GM23338 (cell line): ENCODE data around the gene MCC. TPM values are rescaled to one million over a fixed set of nuclear protein-coding genes. Genes with fewer than 3 reads are reported as not detected.

Source experiments
- ATAC-seq: fragments of 200-7000 bp; cut with Tn5 transposase; 3 replicates; pipeline ENCODE4 v1.9.1; 2020
- DNase-seq: peaks from one replicate; pipeline ENCODE4 v3.0.0-alpha.2; 2015; ENCODE audit warnings: low spot score
- H2AFZ ChIP-seq: fragments of 200-600 bp; sonication (generic); 2 replicates; pipeline ENCODE4 v1.8.0; 2016; ENCODE audit warnings: antibody characterized with exemption, mild to moderate bottlenecking, moderate library complexity
- H3F3A ChIP-seq: fragments of 200-600 bp; sonication (generic); replicated peaks from 2 replicates; pipeline ENCODE4 v1.8.0; 2017; ENCODE audit warnings: antibody characterized with exemption, mixed run types, low read depth
- H3K27ac ChIP-seq: fragments of 200-600 bp; sonication (generic); 2 replicates; pipeline ENCODE4 v1.6.1; 2016; ENCODE audit warnings: low read depth
- H3K27me3 ChIP-seq: fragments of 200-600 bp; sonication (generic); 2 replicates; pipeline ENCODE4 v1.8.0; 2016; ENCODE audit warnings: mild to moderate bottlenecking, mixed run types, moderate library complexity; ENCODE audit not compliant: insufficient read depth
- H3K36me3 ChIP-seq: fragments of 200-600 bp; sonication (generic); 2 replicates; pipeline ENCODE4 v1.8.0; 2016; ENCODE audit warnings: mild to moderate bottlenecking; ENCODE audit not compliant: insufficient read depth
- H3K4me1 ChIP-seq: fragments of 200-600 bp; sonication (generic); 2 replicates; pipeline ENCODE4 v1.8.0; 2016; ENCODE audit warnings: mild to moderate bottlenecking, moderate library complexity; ENCODE audit not compliant: insufficient read depth
- H3K4me2 ChIP-seq: fragments of 200-600 bp; sonication (generic); 2 replicates; pipeline ENCODE4 v1.7.1; 2017; ENCODE audit warnings: mixed run types
- H3K4me3 ChIP-seq: fragments of 200-600 bp; sonication (generic); 2 replicates; pipeline ENCODE4 v1.6.1; 2016; ENCODE audit warnings: mixed run types
- H3K79me2 ChIP-seq: fragments of 200-600 bp; sonication (generic); replicated peaks from 2 replicates; pipeline ENCODE4 v1.8.0; 2017; ENCODE audit warnings: mild to moderate bottlenecking; ENCODE audit not compliant: insufficient read depth
- H3K9me2 ChIP-seq: fragments of 200-600 bp; sonication (generic); 2 replicates; pipeline ENCODE4 v1.8.0; 2017; ENCODE audit not compliant: insufficient read depth
- H4K20me1 ChIP-seq: fragments of 200-600 bp; sonication (generic); replicated peaks from 2 replicates; pipeline ENCODE4 v1.8.0; 2017; ENCODE audit warnings: mild to moderate bottlenecking; ENCODE audit not compliant: insufficient read depth
- H3K27ac Mint-ChIP-seq: 2 replicates; pipeline ENCODE4 v1.8.0; 2020; ENCODE audit warnings: inconsistent platforms, mild to moderate bottlenecking, moderate library complexity, mixed read lengths
- H3K27me3 Mint-ChIP-seq: 3 replicates; pipeline ENCODE4 v1.8.0; 2022; ENCODE audit warnings: low read depth, mild to moderate bottlenecking, moderate library complexity, mixed read lengths, inconsistent platforms; ENCODE audit not compliant: insufficient read depth, poor library complexity
- H3K36me3 Mint-ChIP-seq: 3 replicates; pipeline ENCODE4 v1.8.0; 2021; ENCODE audit warnings: low read depth, mild to moderate bottlenecking, inconsistent platforms, moderate library complexity, mixed read lengths
- H3K4me1 Mint-ChIP-seq: 3 replicates; pipeline ENCODE4 v1.8.0; 2020; ENCODE audit warnings: mild to moderate bottlenecking, inconsistent platforms, mixed read lengths
- H3K4me3 Mint-ChIP-seq: 3 replicates; pipeline ENCODE4 v1.8.0; 2021; ENCODE audit warnings: moderate library complexity, mild to moderate bottlenecking, inconsistent platforms, mixed read lengths
- H3K9me3 Mint-ChIP-seq: 3 replicates; pipeline ENCODE4 v1.8.0; 2020; ENCODE audit warnings: moderate library complexity, mild to moderate bottlenecking, inconsistent platforms, mixed read lengths
- CREB1 ChIP-seq: fragments of 250-450 bp; sonication (Bioruptor Pico); IDR thresholded peaks from 2 replicates; pipeline ENCODE4 v1.5.0; 2020; ENCODE audit warnings: low read depth, mild to moderate bottlenecking, moderate library complexity
- CTCF ChIP-seq, 2 experiments: fragments of 200-600 bp in 1 of 2; sonication (generic) in 1 of 2; conservative IDR thresholded peaks; 2 replicates each; pipeline versions ENCODE4 v1.5.1 to v1.6.1; 2016 to 2017; ENCODE audit warnings: antibody characterized with exemption in 2 of 2, low read depth in 2 of 2, mild to moderate bottlenecking in 2 of 2, moderate library complexity in 1 of 2
- ETS1 ChIP-seq: IDR thresholded peaks from 2 replicates; pipeline ENCODE4 v1.6.1; 2016; ENCODE audit warnings: antibody characterized with exemption
- EZH2 ChIP-seq: fragments of 200-600 bp; sonication (generic); IDR thresholded peaks from one replicate; pipeline ENCODE4 v1.8.0; 2017; ENCODE audit warnings: antibody characterized with exemption, mild to moderate bottlenecking, low read depth; ENCODE audit not compliant: unreplicated experiment
- EZH2phosphoT487 ChIP-seq: fragments of 200-600 bp; sonication (generic); IDR thresholded peaks from one replicate; pipeline ENCODE4 v1.8.1; 2018; ENCODE audit warnings: antibody characterized with exemption; ENCODE audit not compliant: unreplicated experiment
- JUNB ChIP-seq: IDR thresholded peaks from one replicate; pipeline ENCODE4 v1.6.1; 2016; ENCODE audit warnings: antibody characterized with exemption; ENCODE audit not compliant: unreplicated experiment
- NANOG ChIP-seq: IDR thresholded peaks from 2 replicates; pipeline ENCODE4 v1.6.1; 2016; ENCODE audit warnings: antibody characterized with exemption, borderline replicate concordance
- POLR2AphosphoS5 ChIP-seq: IDR thresholded peaks from 2 replicates; pipeline ENCODE4 v1.6.1; 2016; ENCODE audit warnings: antibody characterized with exemption, low read depth
- REST ChIP-seq: IDR thresholded peaks from one replicate; pipeline ENCODE4 v1.6.1; 2018; ENCODE audit warnings: antibody characterized with exemption; ENCODE audit not compliant: unreplicated experiment
- STAT1 ChIP-seq: IDR thresholded peaks from one replicate; pipeline ENCODE4 v1.6.1; 2016; ENCODE audit warnings: antibody characterized with exemption; ENCODE audit not compliant: unreplicated experiment
- ZNF114 ChIP-seq: fragments of 250-450 bp; sonication (Bioruptor Pico); IDR thresholded peaks from 2 replicates; pipeline ENCODE4 v1.5.0; 2020; ENCODE audit warnings: mild to moderate bottlenecking, moderate library complexity
- ZNF331 ChIP-seq: fragments of 250-450 bp; sonication (Bioruptor Pico); IDR thresholded peaks from 2 replicates; pipeline ENCODE4 v1.5.0; 2020; ENCODE audit warnings: low read depth, mild to moderate bottlenecking, moderate library complexity
- ZNF462 ChIP-seq: fragments of 250-450 bp; sonication (Bioruptor Pico); IDR thresholded peaks from 2 replicates; pipeline ENCODE4 v1.5.0; 2020; ENCODE audit warnings: mild to moderate bottlenecking, moderate library complexity
- polyA plus RNA-seq: library from polyadenylated mRNA; unstranded; fragments of >200 nt; fragmentation: Nextera tagmentation; extraction: Ambion mirVana; gene quantifications from 2 replicates; pipeline ENCODE4 v1.2.1, GENCODE V29; 2016
- total RNA-seq: library from RNA; depleted of rRNA; stranded (reverse); fragments of >200 nt; shearing (Covaris generic); gene quantifications from 2 replicates; pipeline ENCODE4 v1.2.3, GENCODE V29; 2014

MCC gene
- total and polyA plus RNA-seq, 2 experiments from 2014 or later, result 3.8 to 10.1 TPM

- TF ChIP-seq ZNF331 (CRISPR knock-in tag), result no peak
- TF ChIP-seq ZNF114 (CRISPR knock-in tag), result no peak
- TF ChIP-seq STAT1, result no peak
- no peak for TF ChIP-seq POLR2AphosphoS5
- no peak for TF ChIP-seq EZH2phosphoT487
- no peak for TF ChIP-seq CTCF (conservative IDR thresholded peaks at IDR 0.05; ENCODE audit: low read depth in 2 of 2)
- TF ChIP-seq REST, result no peak
- TF ChIP-seq NANOG, result no peak
- no peak for TF ChIP-seq ZNF462 (CRISPR knock-in tag)
- TF ChIP-seq JUNB, result no peak
- TF ChIP-seq CREB1 (CRISPR knock-in tag), result no peak
- no peak for TF ChIP-seq EZH2
- TF ChIP-seq ETS1, result no peak
- Mint-ChIP-seq H3K36me3 (peaks cover 4% of the 10 kb centered on the region; the same call in 1 of the 3 replicates), H3K9me3 (peaks cover 15% of the 10 kb centered on the region; the same call in 1 of the 3 replicates), H3K4me1 (no peaks in the 10 kb centered on the region), H3K27me3 (peaks cover 3% of the 10 kb centered on the region), H3K4me3 (no peak overlapping the region), H3K27ac (no peak overlapping the region)
- H3K9me2 ChIP-seq, result no peaks in the 10 kb centered on the region; the same call in 1 of the 2 replicates
- ATAC-seq (no peak), DNase-seq (no peak)
- H3K4me2 ChIP-seq, result no peak overlapping the region
- no peak overlapping the region for H3K27ac ChIP-seq
- H4K20me1 ChIP-seq, result no peaks in the 10 kb centered on the region; the same call in 1 of the 2 replicates
- H2AFZ ChIP-seq, result no peak overlapping the region
- H3K4me3 ChIP-seq, result no peak overlapping the region
- H3K4me1 ChIP-seq, result no peaks in the 10 kb centered on the region
- H3F3A ChIP-seq, result no peaks in the 10 kb centered on the region
- H3K79me2 ChIP-seq, result no peaks in the 10 kb centered on the region
- no peaks in the 10 kb centered on the region for H3K27me3 ChIP-seq
- no peaks in the 10 kb centered on the region for H3K36me3 ChIP-seq
Measured at GRCh38 chr5:113448252-113448651, 40.0 kb downstream of the MCC start.
